ENCODE measurements around the gene HIBCH.

- TF ChIP-seq CTCF (IDR thresholded peaks at IDR 0.05; ENCODE audit: insufficient read depth, low read depth, low read length) (no peak), EZH2 (IDR thresholded peaks at IDR 0.05; ENCODE audit: insufficient read depth, low read length) (no peak)
Measured at GRCh38 chr2:190357600-190357999, 38.0 kb upstream of the HIBCH start.

All from astrocyte (in vitro differentiated cells and primary cell).